Activated CD8-positive, alpha-beta memory T cell treated with anti-CD3 and anti-CD28 coated beads, Interleukin-2, amount 50 U/mL, for 24 hours (primary cell): ENCODE measurements around the gene RORC.
"Not testable (repeated sequence)": the region's sequence is repeated elsewhere in the genome, so short reads cannot be mapped to it uniquely, and the experiment has no call there.

Experiments used
- DNase-seq: peaks from one replicate; pipeline ENCODE4 v3.0.0-alpha.2; 2020; ENCODE audit errors: extremely low read depth

Gene RORC

GRCh38 chr1:151774256-151774922 is 57.2 kb downstream of the RORC start:
- no peak for DNase-seq

GRCh38 chr1:151773702-151774101 is 57.9 kb downstream of the RORC start:
- no peak for DNase-seq

- DNase-seq: not testable (repeated sequence)
Measured at GRCh38 chr1:151769270-151769669, 62.3 kb downstream of the RORC start.

- DNase-seq: not testable (repeated sequence)
Measured at GRCh38 chr1:151768351-151769066, 63.1 kb downstream of the RORC start.

GRCh38 chr1:151763990-151764389 is 67.6 kb downstream of the RORC start:
- DNase-seq: no peak

GRCh38 chr1:151762941-151763921 is 68.4 kb downstream of the RORC start, which contains the start of gene MRPL9:
MRPL9 (minus strand) TSS chr1:151763496; CDS start chr1:151763479, 17 bp downstream.
- DNase-seq: peak; percentile 66

GRCh38 chr1:151760597-151761385 is 70.8 kb downstream of the RORC start:
- DNase-seq: no peak

GRCh38 chr1:151759241-151759640 is 72.4 kb downstream of the RORC start:
- no peak for DNase-seq

GRCh38 chr1:151756291-151756690 is 75.3 kb downstream of the RORC start:
- DNase-seq: no peak
